ENCODE data around the gene HSD17B14. TPM values are rescaled to one million over a fixed set of nuclear protein-coding genes. Genes with fewer than 3 reads are reported as not detected.

HSD17B14 gene
- polyA plus RNA-seq, 1 of the 3 experiments (the other 2 are of a cell fraction), result 29.7 TPM

GRCh38 chr19:48805452-48805851 lies 30.8 kb downstream of the HSD17B14 start:
- Histone ChIP-seq H3K27ac (ENCODE audit: low read depth in 2 of 2, low read length in 1 of 2) (no peak overlapping the region), H2AFZ (ENCODE audit: low read depth) (no peak overlapping the region), H3K4me2 (no peak overlapping the region), H3K4me1 (ENCODE audit: control insufficient read depth in 1 of 2, insufficient read depth in 2 of 2, low read depth in 1 of 2, low read length in 1 of 2) (peaks cover 0 to 9% of the 10 kb centered on the region in 2 experiments; a peak in 2 of 4 replicates), H3K9me3 (no peaks in the 10 kb centered on the region), H3K36me3 (replicated peaks in 1 of 2; ENCODE audit: control insufficient read depth in 1 of 2, insufficient read depth in 2 of 2, low read length in 1 of 2) (peaks cover 0 to 2% of the 10 kb centered on the region in 2 experiments), H3K27me3 (ENCODE audit: insufficient read depth) (no peaks in the 10 kb centered on the region), H3K79me2 (ENCODE audit: insufficient read depth) (no peaks in the 10 kb centered on the region), H3K4me3 (ENCODE audit: low read depth in 2 of 2, low read length in 1 of 2) (no peak overlapping the region), H4K20me1 (ENCODE audit: insufficient read depth) (no peaks in the 10 kb centered on the region), H3K9ac (no peak overlapping the region), H3K9me2 (no peaks in the 10 kb centered on the region), H3F3A (replicated peaks; ENCODE audit: insufficient read depth) (peaks cover 4% of the 10 kb centered on the region)
- TF ChIP-seq REST (IDR thresholded peaks at IDR 0.05; ENCODE audit: low read depth, low read length), result no peak
- no peak for TF ChIP-seq EZH2phosphoT487 (IDR thresholded peaks at IDR 0.05; ENCODE audit: borderline replicate concordance, low read depth)
- no peak for TF ChIP-seq GABPA (IDR thresholded peaks at IDR 0.05; ENCODE audit: low read depth)
- no peak for TF ChIP-seq CTCF (IDR thresholded peaks at IDR 0.05)
- TF ChIP-seq YY1 (IDR thresholded peaks at IDR 0.05; ENCODE audit: low read depth), result no peak
- no peak for TF ChIP-seq ZBTB33 (IDR thresholded peaks at IDR 0.05; ENCODE audit: borderline replicate concordance, low read depth)
- TF ChIP-seq NFIC (IDR thresholded peaks at IDR 0.05; ENCODE audit: borderline replicate concordance), result no peak
- no peak for TF ChIP-seq MAX (IDR thresholded peaks at IDR 0.05; ENCODE audit: low read depth)
- TF ChIP-seq USF1 (IDR thresholded peaks at IDR 0.05; ENCODE audit: borderline replicate concordance, low read depth), result no peak
- no peak for TF ChIP-seq NRF1 (IDR thresholded peaks at IDR 0.05; ENCODE audit: low read depth, low read length)
- no peak for TF ChIP-seq RFX5 (IDR thresholded peaks at IDR 0.05; ENCODE audit: low read length)
- TF ChIP-seq CHD2 (IDR thresholded peaks at IDR 0.05; ENCODE audit: low read length, partially characterized antibody), result no peak
- ChIA-PET CTCF (interaction anchor here (0.6 to 6.9 kb wide), 3 partner anchors 10 to 37 kb away, joined by 3 to 59 read pairs (median 5); no protein-coding TSS in a partner anchor), POLR2A (no interaction called here)
- DNase-seq, result no peak
- WGBS (ENCODE audit: low lambda C conversion rate), result 98% methylated on average over 15 of the region's 15 CpGs
